Thyroid gland (tissue), 4 donors: Measurements from ENCODE around the gene RHBDF1. TPM values are rescaled to one million over a fixed set of nuclear protein-coding genes. Genes with fewer than 3 reads are reported as not detected.
A peak's percentile ranks its signal among the peaks of the same experiment; 100 is the strongest.
"Not testable (repeated sequence)": the region's sequence is repeated elsewhere in the genome, so short reads cannot be mapped to it uniquely, and the experiment has no call there.

ENCODE experiments used
- DNase-seq, 2 donors: peaks; one replicate each; pipeline ENCODE4 v3.0.0-alpha.2; 2019
- H3K27ac ChIP-seq, 3 donors: fragments of 200-600 bp; sonication (generic); 1 replicate in 2 of 3; 2 replicates in 1 of 3; pipeline ENCODE4 v1.5.1; 2016 to 2019; ENCODE audit warnings: mild to moderate bottlenecking in 1 of 3, moderate library complexity in 1 of 3
- H3K27me3 ChIP-seq: fragments of 200-600 bp; sonication (generic); one replicate; pipeline ENCODE4 v1.5.1; 2019
- H3K36me3 ChIP-seq, 2 donors: fragments of 200-600 bp; sonication (generic); one replicate each; pipeline ENCODE4 v1.5.1; 2016 to 2019
- H3K4me1 ChIP-seq, 2 donors: fragments of 200-600 bp; sonication (generic); one replicate each; pipeline ENCODE4 v1.5.1; 2017 to 2019
- H3K4me3 ChIP-seq, 3 donors: fragments of 200-600 bp; sonication (generic); replicated peaks in 1 of 3; 1 replicate in 2 of 3; 2 replicates in 1 of 3; pipeline ENCODE4 v1.5.1; 2016; ENCODE audit warnings: mild to moderate bottlenecking in 1 of 3
- H3K9me3 ChIP-seq: fragments of 200-600 bp; sonication (generic); one replicate; pipeline ENCODE4 v1.5.1; 2017
- CTCF ChIP-seq, 6 experiments: fragments of 200-600 bp in 3 of 6; fragments of 450-650 bp in 3 of 6; sonication (generic) in 3 of 6; IDR thresholded peaks; one replicate each; pipeline ENCODE4 v1.5.1; 2016 to 2019; ENCODE audit warnings: antibody characterized with exemption in 6 of 6, mild to moderate bottlenecking in 2 of 6, inconsistent platforms in 1 of 6, moderate library complexity in 1 of 6
- POLR2A ChIP-seq, 2 donors: fragments of 450-650 bp; IDR thresholded peaks; one replicate each; pipeline ENCODE4 v1.6.1; 2017; ENCODE audit warnings: antibody characterized with exemption in 2 of 2, mild to moderate bottlenecking in 2 of 2, moderate library complexity in 1 of 2
- WGBS, 2 donors: methylation state at CpG; one replicate each; pipeline ENCODE4 v1.1.5; 2017; 5-methylcytosine and 5-hydroxymethylcytosine counted together
- intact Hi-C: fragments of 100-400 bp; cut with DNase I; formaldehyde crosslinking; loops from one replicate; pipeline ENCODE4 v1.15.1; 2023
- total RNA-seq, 4 donors: library from RNA; depleted of rRNA; stranded (reverse); fragments of >200 nt; gene quantifications; one replicate each; pipeline ENCODE4 v1.2.3, GENCODE V29; 2016

The RHBDF1 gene
- total RNA-seq, 4 donors from 2014 or later = 20.4 to 35.4 (median 28.4) TPM

GRCh38 chr16:33877-34647 lies 38.4 kb downstream of the RHBDF1 start:
- Histone ChIP-seq H3K27me3 (no peaks in the 10 kb centered on the region), H3K4me3 (no peak overlapping the region), H3K27ac (no peak overlapping the region), H3K36me3 (no peaks in the 10 kb centered on the region), H3K9me3 (no peaks in the 10 kb centered on the region), H3K4me1 (no peaks in the 10 kb centered on the region)
- intact Hi-C loops = no loop called here
- DNase-seq = no peak
- no peak for TF ChIP-seq POLR2A (IDR thresholded peaks at IDR 0.05)
- no peak for TF ChIP-seq CTCF (IDR thresholded peaks at IDR 0.05)
- 72 to 88% methylated on average over 14 to 19 of the region's 21 CpGs for WGBS, 2 donors

GRCh38 chr16:33154-33876 lies 39.1 kb downstream of the RHBDF1 start:
- intact Hi-C loops, H3K9me3 ChIP-seq, H3K27me3 ChIP-seq, DNase-seq, H3K4me3 ChIP-seq, H3K4me1 ChIP-seq, H3K27ac ChIP-seq, H3K36me3 ChIP-seq: not testable (repeated sequence)
- WGBS, 2 donors = 69% methylated on average over 2 of the region's 8 CpGs; no CpG with 5 or more reads in 1 of the 2 donors

GRCh38 chr16:30627-31026 lies 41.8 kb downstream of the RHBDF1 start:
- WGBS, 2 donors = 89% methylated on average over 1 of the region's 7 CpGs; no CpG with 5 or more reads in 1 of the 2 donors
- H3K27ac ChIP-seq, H3K4me3 ChIP-seq, H3K4me1 ChIP-seq, DNase-seq, intact Hi-C loops, H3K27me3 ChIP-seq, H3K9me3 ChIP-seq, H3K36me3 ChIP-seq: not testable (repeated sequence)

GRCh38 chr16:25926-26348 lies 46.5 kb downstream of the RHBDF1 start:
- 29 to 33% methylated on average over 1 to 2 of the region's 5 CpGs for WGBS, 2 donors
- H3K36me3 ChIP-seq, H3K27ac ChIP-seq, DNase-seq, H3K4me3 ChIP-seq, H3K27me3 ChIP-seq, H3K9me3 ChIP-seq, H3K4me1 ChIP-seq, intact Hi-C loops: not testable (repeated sequence)

GRCh38 chr16:24151-24550 lies 48.3 kb downstream of the RHBDF1 start:
- intact Hi-C loops = not testable (repeated sequence)
- 87 to 93% methylated on average over 3 to 16 of the region's 22 CpGs for WGBS, 2 donors

GRCh38 chr16:20886-21285 lies 51.5 kb downstream of the RHBDF1 start:
- DNase-seq, intact Hi-C loops, H3K4me3 ChIP-seq, H3K27me3 ChIP-seq, H3K9me3 ChIP-seq, H3K36me3 ChIP-seq, H3K27ac ChIP-seq, H3K4me1 ChIP-seq: not testable (repeated sequence)
- 87 to 97% methylated on average over 12 of the region's 12 CpGs for WGBS, 2 donors

More at GRCh38 chr16:24151-24550, 48.3 kb downstream of the RHBDF1 start:
- not testable (repeated sequence) for H3K9me3 ChIP-seq, H3K27ac ChIP-seq, H3K4me3 ChIP-seq, H3K36me3 ChIP-seq, DNase-seq, H3K27me3 ChIP-seq, H3K4me1 ChIP-seq

- intact Hi-C loops, DNase-seq: not testable (repeated sequence)
Measured at GRCh38 chr16:17062-17765, 55.2 kb downstream of the RHBDF1 start.

GRCh38 chr16:10772-11171 lies 61.7 kb downstream of the RHBDF1 start:
- H3K4me1 ChIP-seq, H3K27ac ChIP-seq, H3K27me3 ChIP-seq, H3K4me3 ChIP-seq, H3K9me3 ChIP-seq, intact Hi-C loops, H3K36me3 ChIP-seq: not testable (repeated sequence)
- WGBS, 2 donors = 27% methylated on average over 7 of the region's 27 CpGs; no CpG with 5 or more reads in 1 of the 2 donors
- peak in 3 of 6 experiments; percentile 8 to 27 (median 24) for TF ChIP-seq CTCF (IDR thresholded peaks at IDR 0.05)
- DNase-seq = peak; percentile 98 to 99

More at GRCh38 chr16:17062-17765, 55.2 kb downstream of the RHBDF1 start:
- H3K4me1 ChIP-seq, H3K9me3 ChIP-seq, H3K36me3 ChIP-seq, H3K4me3 ChIP-seq, H3K27me3 ChIP-seq, H3K27ac ChIP-seq: not testable (repeated sequence)
- WGBS, 2 donors = 90% methylated on average over 4 of the region's 20 CpGs; no CpG with 5 or more reads in 1 of the 2 donors
